Measurements from ENCODE around the gene MAVS.
A peak's percentile ranks its signal among the peaks of the same experiment; 100 is the strongest.

The MAVS gene

GRCh38 chr20:3923818-3924217 lies 77.2 kb downstream of the MAVS start:
- peaks cover 62% of the 10 kb centered on the region for H3K4me1 Mint-ChIP-seq
- peak overlapping the region; percentile 83 for H3K27ac Mint-ChIP-seq
- peaks cover 6% of the 10 kb centered on the region for H3K36me3 Mint-ChIP-seq
- H3K4me3 Mint-ChIP-seq, result no peak overlapping the region
- H3K27me3 Mint-ChIP-seq, result no peaks in the 10 kb centered on the region
- no peaks in the 10 kb centered on the region for H3K9me3 Mint-ChIP-seq

DNA sequence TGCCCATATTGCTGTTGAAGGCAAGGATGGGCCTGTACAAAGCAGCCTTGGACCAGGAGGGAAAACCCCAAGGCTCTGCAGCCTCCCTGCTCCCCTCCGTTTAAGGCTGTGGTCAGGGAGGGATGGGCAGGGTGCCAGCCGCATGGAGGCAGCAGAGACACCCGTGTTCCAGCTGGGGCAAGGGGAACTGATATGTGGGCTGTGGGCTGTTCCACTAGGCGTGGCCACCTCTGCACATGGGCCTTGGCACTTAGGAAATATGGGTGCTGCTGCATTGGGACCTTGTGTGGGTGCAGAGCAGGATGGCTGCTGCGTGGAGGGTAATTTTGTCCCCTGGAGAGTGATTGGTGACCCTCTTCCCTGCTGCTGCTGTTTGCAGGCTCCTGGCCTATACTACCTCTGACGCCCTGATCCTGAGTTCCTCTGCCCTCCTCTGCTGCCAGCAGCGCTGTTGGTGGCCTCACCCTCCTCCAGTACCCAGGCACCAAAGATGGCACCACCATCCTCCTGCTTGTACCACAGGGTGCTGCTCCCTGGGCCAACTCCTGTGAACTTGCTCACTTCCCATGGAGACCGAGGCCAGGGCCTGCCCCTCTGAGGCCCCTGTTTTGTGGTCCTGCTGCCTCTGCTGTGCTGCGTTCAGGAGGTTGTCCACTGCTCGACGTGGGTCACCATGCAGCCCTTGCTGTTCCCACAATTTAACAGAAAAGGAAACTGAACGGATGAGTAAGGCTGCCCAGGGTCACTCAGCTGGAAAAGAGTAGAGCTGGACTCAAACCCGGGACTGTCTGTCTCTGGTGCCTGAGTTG lies 77.9 kb downstream of the MAVS start:
- peak overlapping the region; percentile 80 for H3K27ac Mint-ChIP-seq
- no peaks in the 10 kb centered on the region for H3K9me3 Mint-ChIP-seq
- peaks cover 2% of the 10 kb centered on the region for H3K36me3 Mint-ChIP-seq
- H3K4me1 Mint-ChIP-seq, result peaks cover 57% of the 10 kb centered on the region
- H3K4me3 Mint-ChIP-seq, result no peak overlapping the region
- no peaks in the 10 kb centered on the region for H3K27me3 Mint-ChIP-seq

- Mint-ChIP-seq H3K27ac (peak overlapping the region; percentile 80), H3K27me3 (no peaks in the 10 kb centered on the region), H3K4me1 (peaks cover 60% of the 10 kb centered on the region), H3K4me3 (no peak overlapping the region), H3K9me3 (no peaks in the 10 kb centered on the region), H3K36me3 (peaks cover 2% of the 10 kb centered on the region)
These were observed 78.6 kb downstream of the MAVS start for GRCh38 chr20:3925113-3925695.

All from activated naive CD4-positive, alpha-beta T cell treated with anti-CD3 and anti-CD28 coated beads, Interleukin-2, amount 50 U/mL, for 24 hours (primary cell).